Uterus (tissue), 4 donors: Measurements from ENCODE around the gene DCP1B. TPM values are rescaled to one million over a fixed set of nuclear protein-coding genes. Genes with fewer than 3 reads are reported as not detected.

Source experiments
- DNase-seq, 2 donors: peaks; one replicate each; pipeline ENCODE4 v3.0.0-alpha.2; 2019 to 2020
- H3K27ac ChIP-seq, 2 donors: fragments of 200-600 bp; sonication (generic); 1 replicate in 1 of 2; 2 replicates in 1 of 2; pipeline ENCODE4 v1.5.1; 2016 to 2018
- H3K27me3 ChIP-seq, 2 donors: fragments of 200-600 bp; sonication (generic); one replicate each; pipeline ENCODE4 v1.5.1; 2018 to 2019; ENCODE audit warnings: control low read depth in 1 of 2
- H3K36me3 ChIP-seq, 2 donors: fragments of 200-600 bp; sonication (generic); one replicate each; pipeline ENCODE4 v1.5.1; 2019; ENCODE audit warnings: control low read depth in 1 of 2
- H3K4me1 ChIP-seq, 2 donors: fragments of 200-600 bp; sonication (generic); one replicate each; pipeline ENCODE4 v1.5.1; 2018 to 2019; ENCODE audit warnings: control low read depth in 1 of 2
- H3K4me3 ChIP-seq, 2 donors: fragments of 200-600 bp; sonication (generic); 1 replicate in 1 of 2; 2 replicates in 1 of 2; pipeline ENCODE4 v1.5.1; 2018 to 2019; ENCODE audit warnings: mild to moderate bottlenecking in 1 of 2
- H3K9me3 ChIP-seq, 2 donors: fragments of 200-600 bp; sonication (generic); one replicate each; pipeline ENCODE4 v1.5.1; 2019; ENCODE audit warnings: control low read depth in 1 of 2
- POLR2A ChIP-seq, 2 donors: fragments of 450-650 bp; IDR thresholded peaks; one replicate each; pipeline ENCODE4 v1.6.1; 2016; ENCODE audit warnings: antibody characterized with exemption in 2 of 2, mild to moderate bottlenecking in 1 of 2, moderate library complexity in 1 of 2
- intact Hi-C: fragments of 100-400 bp; cut with DNase I; formaldehyde crosslinking; loops from one replicate; pipeline ENCODE4 v1.15.1; 2023; ENCODE audit warnings: low total_unique reads
- total RNA-seq, 4 donors: library from RNA; depleted of rRNA in 3 of 4; stranded (reverse); fragments of >200 nt in 3 of 4; gene quantifications; one replicate each; pipeline versions ENCODE4 v1.1.0 to v1.2.4, GENCODE V29; 2014 to 2023
- TF ChIP-seq, protein P1 (sequence below), 4 experiments: fragments of 200-600 bp in 2 of 4; fragments of 450-650 bp in 2 of 4; sonication (generic) in 2 of 4; IDR thresholded peaks; one replicate each; pipeline ENCODE4 v1.5.1; 2016 to 2019; ENCODE audit warnings: antibody characterized with exemption in 4 of 4, mild to moderate bottlenecking in 2 of 4, moderate library complexity in 1 of 4
- donor health status: DM: yes; HTN: yes; CAD: no.

Gene DCP1B
- total RNA-seq, 4 donors from 2014 or later: 13.6 to 34.4 (median 20.7) TPM

DNA sequence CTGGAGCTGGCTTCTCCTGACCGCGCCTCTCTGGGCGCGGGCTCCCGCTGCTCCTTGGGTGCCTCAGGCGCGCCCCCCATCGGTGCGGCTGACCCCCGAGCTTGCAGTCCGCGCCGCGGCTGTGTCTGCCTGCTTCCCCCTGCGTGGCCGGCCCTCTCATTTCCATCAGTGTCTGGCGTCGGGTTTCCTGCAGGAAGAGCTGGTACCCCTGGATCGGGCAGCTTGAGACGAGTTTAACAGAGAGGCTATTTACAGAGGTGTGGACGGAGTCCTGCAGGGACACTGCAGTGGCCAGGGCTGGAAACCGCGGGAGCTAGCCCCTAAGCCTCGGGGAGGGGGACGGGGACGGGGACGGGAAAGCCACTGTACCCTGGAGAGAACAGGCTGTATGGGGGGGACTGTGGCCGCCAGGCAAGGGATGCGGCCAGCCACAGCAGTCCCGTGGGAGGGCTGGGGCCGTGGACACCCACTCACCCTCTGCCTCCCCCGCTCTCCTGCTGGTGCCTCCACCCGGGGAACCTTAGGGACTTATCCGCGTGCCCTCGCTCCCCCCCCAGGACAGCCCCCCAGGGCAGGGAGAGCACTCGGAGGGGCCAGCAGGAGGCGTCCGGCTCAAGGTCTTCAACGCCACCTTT is 82.1 kb downstream of the DCP1B start:
- Histone ChIP-seq H3K27ac (no peak overlapping the region), H3K36me3 (no peaks in the 10 kb centered on the region), H3K9me3 (no peaks in the 10 kb centered on the region), H3K4me3 (no peak overlapping the region), H3K4me1 (peaks cover 0 to 11% of the 10 kb centered on the region in 2 donors), H3K27me3 (no peaks in the 10 kb centered on the region)
- intact Hi-C loops: no loop called here
- peak in 1 of 2 donors; percentile 11 for DNase-seq
- TF ChIP-seq, protein P1, sequence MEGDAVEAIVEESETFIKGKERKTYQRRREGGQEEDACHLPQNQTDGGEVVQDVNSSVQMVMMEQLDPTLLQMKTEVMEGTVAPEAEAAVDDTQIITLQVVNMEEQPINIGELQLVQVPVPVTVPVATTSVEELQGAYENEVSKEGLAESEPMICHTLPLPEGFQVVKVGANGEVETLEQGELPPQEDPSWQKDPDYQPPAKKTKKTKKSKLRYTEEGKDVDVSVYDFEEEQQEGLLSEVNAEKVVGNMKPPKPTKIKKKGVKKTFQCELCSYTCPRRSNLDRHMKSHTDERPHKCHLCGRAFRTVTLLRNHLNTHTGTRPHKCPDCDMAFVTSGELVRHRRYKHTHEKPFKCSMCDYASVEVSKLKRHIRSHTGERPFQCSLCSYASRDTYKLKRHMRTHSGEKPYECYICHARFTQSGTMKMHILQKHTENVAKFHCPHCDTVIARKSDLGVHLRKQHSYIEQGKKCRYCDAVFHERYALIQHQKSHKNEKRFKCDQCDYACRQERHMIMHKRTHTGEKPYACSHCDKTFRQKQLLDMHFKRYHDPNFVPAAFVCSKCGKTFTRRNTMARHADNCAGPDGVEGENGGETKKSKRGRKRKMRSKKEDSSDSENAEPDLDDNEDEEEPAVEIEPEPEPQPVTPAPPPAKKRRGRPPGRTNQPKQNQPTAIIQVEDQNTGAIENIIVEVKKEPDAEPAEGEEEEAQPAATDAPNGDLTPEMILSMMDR (IDR thresholded peaks at IDR 0.05): no peak
- no peak for TF ChIP-seq POLR2A (IDR thresholded peaks at IDR 0.05)

DNA sequence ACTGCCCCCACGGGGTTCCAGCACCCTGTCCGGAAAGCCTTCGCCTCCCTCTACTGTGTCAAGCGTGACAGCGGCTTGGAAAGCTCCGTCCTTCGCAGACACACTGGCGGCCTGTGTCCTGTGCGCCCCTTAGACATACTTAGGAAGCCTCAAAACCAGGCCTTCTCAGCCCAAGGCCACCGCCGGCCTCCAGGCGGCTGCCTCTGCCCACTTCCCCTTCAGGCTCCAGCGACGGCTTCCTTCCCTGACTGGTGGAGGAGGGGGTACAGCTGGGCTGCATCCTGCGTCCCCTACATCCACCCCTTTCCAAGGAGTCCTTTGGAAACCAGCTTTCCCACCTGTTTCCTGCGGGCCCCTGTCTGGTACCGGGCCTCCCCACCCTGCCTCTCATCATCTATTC is 83.3 kb downstream of the DCP1B start:
- TF ChIP-seq POLR2A (IDR thresholded peaks at IDR 0.05): no peak
- TF ChIP-seq, protein P1 (IDR thresholded peaks at IDR 0.05): no peak
- no peaks in the 10 kb centered on the region for H3K36me3 ChIP-seq
- H3K4me3 ChIP-seq: no peak overlapping the region
- H3K27ac ChIP-seq: no peak overlapping the region
- peaks cover 0 to 11% of the 10 kb centered on the region in 2 donors for H3K4me1 ChIP-seq
- H3K9me3 ChIP-seq: no peaks in the 10 kb centered on the region
- no peak for DNase-seq
- H3K27me3 ChIP-seq: no peaks in the 10 kb centered on the region
- intact Hi-C loops: no loop called here

DNA sequence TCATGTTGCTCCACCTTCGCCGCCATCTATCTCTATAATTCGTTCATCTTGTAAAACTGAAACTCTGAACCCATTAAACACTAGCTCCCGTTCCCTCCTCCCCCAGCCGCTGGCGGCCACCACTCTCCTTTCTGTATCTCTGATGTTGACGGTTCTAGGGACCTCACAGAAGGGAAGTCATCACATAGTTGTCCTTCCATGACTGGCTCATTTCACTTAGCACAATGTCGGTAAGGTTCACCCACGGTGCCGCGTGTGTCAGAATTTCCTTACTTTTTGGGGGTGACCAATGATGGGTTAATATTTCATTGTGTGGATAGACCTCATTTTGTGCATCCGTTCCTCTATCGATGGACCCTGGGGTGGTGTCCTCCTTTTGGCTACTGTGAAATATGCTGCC is 83.8 kb downstream of the DCP1B start:
- H3K27ac ChIP-seq: no peak overlapping the region
- DNase-seq: no peak
- intact Hi-C loops: no loop called here
- peaks cover 0 to 6% of the 10 kb centered on the region in 2 donors for H3K4me1 ChIP-seq
- H3K36me3 ChIP-seq: no peaks in the 10 kb centered on the region
- no peaks in the 10 kb centered on the region for H3K9me3 ChIP-seq
- H3K4me3 ChIP-seq: no peak overlapping the region
- no peak for TF ChIP-seq POLR2A (IDR thresholded peaks at IDR 0.05)
- TF ChIP-seq, protein P1 (IDR thresholded peaks at IDR 0.05): no peak
- H3K27me3 ChIP-seq: no peaks in the 10 kb centered on the region

DNA sequence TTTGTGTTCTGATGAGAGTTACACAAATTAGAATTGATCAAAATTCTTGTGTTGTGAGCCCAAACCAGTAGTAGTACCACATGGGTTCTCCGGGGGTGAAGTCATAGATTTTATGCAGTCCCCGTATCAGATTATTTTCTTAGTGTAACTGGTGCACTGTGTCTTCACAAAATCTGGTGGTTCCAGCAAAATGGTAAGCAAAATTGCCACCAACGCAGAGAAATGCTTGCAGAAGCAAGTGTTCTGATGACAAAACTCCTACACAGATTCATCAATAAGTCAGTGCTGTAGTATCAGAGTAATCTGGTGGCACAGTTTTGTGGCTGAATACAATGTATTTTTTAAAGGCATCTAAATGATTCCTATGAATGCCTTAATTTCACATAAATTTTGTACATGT is 84.5 kb downstream of the DCP1B start:
- Histone ChIP-seq H3K36me3 (no peaks in the 10 kb centered on the region), H3K4me1 (no peaks in the 10 kb centered on the region), H3K27me3 (no peaks in the 10 kb centered on the region), H3K4me3 (no peak overlapping the region), H3K27ac (no peak overlapping the region), H3K9me3 (no peaks in the 10 kb centered on the region)
- intact Hi-C loops: no loop called here
- TF ChIP-seq POLR2A (IDR thresholded peaks at IDR 0.05): no peak
- TF ChIP-seq, protein P1 (IDR thresholded peaks at IDR 0.05): no peak
- DNase-seq: no peak

DNA sequence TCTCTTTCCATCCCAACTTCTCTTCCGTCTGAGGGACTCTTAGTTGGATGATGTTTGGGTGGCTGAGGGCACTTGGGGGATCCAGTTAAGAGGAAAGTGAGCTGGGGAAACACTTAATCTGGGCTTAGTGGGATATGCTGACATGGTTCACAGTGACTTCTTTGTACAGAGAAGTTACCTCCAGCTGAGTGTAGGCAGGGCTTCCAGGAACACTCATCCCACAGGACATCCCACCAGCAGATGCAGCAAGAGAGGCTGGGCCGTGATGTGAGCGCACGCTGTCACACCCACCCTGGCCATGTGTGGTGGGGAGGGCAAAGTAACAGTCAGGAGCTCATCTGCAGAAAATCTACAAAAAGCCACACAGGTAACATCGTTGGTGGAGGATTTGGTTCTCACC is 85.0 kb downstream of the DCP1B start:
- Histone ChIP-seq H3K4me1 (no peaks in the 10 kb centered on the region), H3K4me3 (no peak overlapping the region), H3K9me3 (no peaks in the 10 kb centered on the region), H3K27me3 (no peaks in the 10 kb centered on the region), H3K27ac (no peak overlapping the region), H3K36me3 (no peaks in the 10 kb centered on the region)
- no peak for DNase-seq
- TF ChIP-seq, protein P1 (IDR thresholded peaks at IDR 0.05): no peak
- TF ChIP-seq POLR2A (IDR thresholded peaks at IDR 0.05): no peak
- intact Hi-C loops: no loop called here
